Measurements from ENCODE around the gene LAMC1.

DNA sequence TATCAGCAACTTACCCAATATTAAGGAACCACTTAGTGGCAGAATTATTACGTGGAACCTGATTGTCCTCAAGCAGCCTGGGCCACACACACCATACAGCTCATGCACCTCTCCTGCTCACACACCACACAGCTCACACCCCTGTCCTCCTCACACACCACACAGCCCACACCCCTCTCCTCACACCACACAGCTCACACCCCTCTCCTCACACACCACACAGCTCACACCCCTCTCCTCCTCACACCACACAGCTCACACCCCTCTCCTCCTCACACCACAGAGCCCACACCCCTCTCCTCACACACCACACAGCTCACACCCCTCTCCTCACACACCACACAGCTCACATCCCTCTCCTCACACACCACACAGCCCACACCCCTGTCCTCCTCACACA is 126.1 kb downstream of the LAMC1 start:
- TF ChIP-seq, protein P1, sequence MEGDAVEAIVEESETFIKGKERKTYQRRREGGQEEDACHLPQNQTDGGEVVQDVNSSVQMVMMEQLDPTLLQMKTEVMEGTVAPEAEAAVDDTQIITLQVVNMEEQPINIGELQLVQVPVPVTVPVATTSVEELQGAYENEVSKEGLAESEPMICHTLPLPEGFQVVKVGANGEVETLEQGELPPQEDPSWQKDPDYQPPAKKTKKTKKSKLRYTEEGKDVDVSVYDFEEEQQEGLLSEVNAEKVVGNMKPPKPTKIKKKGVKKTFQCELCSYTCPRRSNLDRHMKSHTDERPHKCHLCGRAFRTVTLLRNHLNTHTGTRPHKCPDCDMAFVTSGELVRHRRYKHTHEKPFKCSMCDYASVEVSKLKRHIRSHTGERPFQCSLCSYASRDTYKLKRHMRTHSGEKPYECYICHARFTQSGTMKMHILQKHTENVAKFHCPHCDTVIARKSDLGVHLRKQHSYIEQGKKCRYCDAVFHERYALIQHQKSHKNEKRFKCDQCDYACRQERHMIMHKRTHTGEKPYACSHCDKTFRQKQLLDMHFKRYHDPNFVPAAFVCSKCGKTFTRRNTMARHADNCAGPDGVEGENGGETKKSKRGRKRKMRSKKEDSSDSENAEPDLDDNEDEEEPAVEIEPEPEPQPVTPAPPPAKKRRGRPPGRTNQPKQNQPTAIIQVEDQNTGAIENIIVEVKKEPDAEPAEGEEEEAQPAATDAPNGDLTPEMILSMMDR (IDR thresholded peaks at IDR 0.05 in 2 of 3, conservative IDR thresholded peaks at IDR 0.05 in 1 of 3; ENCODE audit: borderline replicate concordance in 1 of 3, insufficient read depth in 1 of 3, low read depth in 2 of 3, low read length in 2 of 3), result no peak
- no peak for TF ChIP-seq RAD21 (IDR thresholded peaks at IDR 0.05; ENCODE audit: low read depth)
- TF ChIP-seq SRF (IDR thresholded peaks at IDR 0.05; ENCODE audit: low read depth), result no peak
- no peak for TF ChIP-seq EZH2 (IDR thresholded peaks at IDR 0.05)
- no peak for TF ChIP-seq POLR2A (IDR thresholded peaks at IDR 0.05; ENCODE audit: borderline replicate concordance, extremely low read depth, insufficient read depth, insufficient read length)
- no peak for TF ChIP-seq CEBPB (IDR thresholded peaks at IDR 0.05; ENCODE audit: low read depth)
- TF ChIP-seq EZH2phosphoT487 (IDR thresholded peaks at IDR 0.05; ENCODE audit: borderline replicate concordance), result no peak
- no peak for TF ChIP-seq YY1 (IDR thresholded peaks at IDR 0.05; ENCODE audit: extremely low read depth, insufficient replicate concordance, low read depth, low read length)
- no peak for TF ChIP-seq POLR2AphosphoS5 (IDR thresholded peaks at IDR 0.05; ENCODE audit: low read depth, low read length)
- no peak for TF ChIP-seq REST (IDR thresholded peaks at IDR 0.05; ENCODE audit: low read depth)
- no peak for TF ChIP-seq ZFX (IDR thresholded peaks at IDR 0.05)
- no peak for TF ChIP-seq JUND (IDR thresholded peaks at IDR 0.05)
- no peak for TF ChIP-seq MAX (IDR thresholded peaks at IDR 0.05)

Measured in HCT116 (cell line).